Osteocyte (in vitro differentiated cells): ENCODE measurements around the gene GMDS. TPM values are rescaled to one million over a fixed set of nuclear protein-coding genes. Genes with fewer than 3 reads are reported as not detected.
A peak's percentile ranks its signal among the peaks of the same experiment; 100 is the strongest.

ENCODE experiments used
- DNase-seq: peaks from one replicate; pipeline ENCODE4 v3.0.0; 2021; ENCODE audit warnings: mixed read lengths; ENCODE audit not compliant: unreplicated experiment; ENCODE audit errors: extremely low spot score
- H3K27ac Mint-ChIP-seq: one replicate; pipeline ENCODE4 v1.8.0; 2021; ENCODE audit warnings: mild to moderate bottlenecking, mixed read lengths; ENCODE audit not compliant: unreplicated experiment
- H3K27me3 Mint-ChIP-seq: one replicate; pipeline ENCODE4 v1.8.0; 2021; ENCODE audit warnings: mixed read lengths; ENCODE audit not compliant: unreplicated experiment
- H3K36me3 Mint-ChIP-seq: one replicate; pipeline ENCODE4 v1.8.0; 2021; ENCODE audit warnings: mixed read lengths; ENCODE audit not compliant: unreplicated experiment
- H3K4me1 Mint-ChIP-seq: one replicate; pipeline ENCODE4 v1.8.0; 2021; ENCODE audit warnings: mixed read lengths; ENCODE audit not compliant: unreplicated experiment
- H3K4me3 Mint-ChIP-seq: one replicate; pipeline ENCODE4 v1.8.0; 2021; ENCODE audit warnings: mild to moderate bottlenecking, moderate library complexity, mixed read lengths; ENCODE audit not compliant: unreplicated experiment
- H3K9me3 Mint-ChIP-seq: one replicate; pipeline ENCODE4 v1.8.0; 2021; ENCODE audit warnings: mixed read lengths; ENCODE audit not compliant: unreplicated experiment
- CTCF ChIP-seq: fragments of 200-600 bp; sonication (generic); IDR thresholded peaks from 2 replicates; pipeline ENCODE4 v1.5.0; 2021; ENCODE audit warnings: antibody characterized with exemption, mild to moderate bottlenecking, moderate library complexity
- total RNA-seq: library from RNA; stranded (reverse); gene quantifications from 2 replicates; pipeline ENCODE4 v1.2.1, GENCODE V29; 2021

GMDS gene
- total RNA-seq, 1 donor from 2014 or later: 30.7 TPM

- TF ChIP-seq CTCF: no peak
- no peaks in the 10 kb centered on the region for H3K9me3 Mint-ChIP-seq
- DNase-seq: no peak
- no peak overlapping the region for H3K4me3 Mint-ChIP-seq
- peak overlapping the region; percentile 83 for H3K27ac Mint-ChIP-seq
- no peaks in the 10 kb centered on the region for H3K36me3 Mint-ChIP-seq
- H3K4me1 Mint-ChIP-seq: peaks cover 49% of the 10 kb centered on the region
- no peaks in the 10 kb centered on the region for H3K27me3 Mint-ChIP-seq
Observed at GRCh38 chr6:2029952-2030351, 215.5 kb downstream of the GMDS start.

- Mint-ChIP-seq H3K9me3 (no peaks in the 10 kb centered on the region), H3K36me3 (no peaks in the 10 kb centered on the region), H3K27ac (no peak overlapping the region), H3K4me3 (no peak overlapping the region), H3K4me1 (peaks cover 45% of the 10 kb centered on the region), H3K27me3 (no peaks in the 10 kb centered on the region)
- no peak for DNase-seq
- no peak for TF ChIP-seq CTCF
Observed at GRCh38 chr6:2029130-2029794, 216.1 kb downstream of the GMDS start.

- no peak for TF ChIP-seq CTCF
- H3K27ac Mint-ChIP-seq: no peak overlapping the region
- H3K4me1 Mint-ChIP-seq: peaks cover 38% of the 10 kb centered on the region
- no peaks in the 10 kb centered on the region for H3K27me3 Mint-ChIP-seq
- H3K9me3 Mint-ChIP-seq: no peaks in the 10 kb centered on the region
- no peaks in the 10 kb centered on the region for H3K36me3 Mint-ChIP-seq
- H3K4me3 Mint-ChIP-seq: no peak overlapping the region
- no peak for DNase-seq
Observed at GRCh38 chr6:2028457-2029038, 216.9 kb downstream of the GMDS start.

- no peaks in the 10 kb centered on the region for H3K9me3 Mint-ChIP-seq
- no peak for DNase-seq
- H3K27ac Mint-ChIP-seq: no peak overlapping the region
- H3K4me3 Mint-ChIP-seq: no peak overlapping the region
- H3K36me3 Mint-ChIP-seq: no peaks in the 10 kb centered on the region
- TF ChIP-seq CTCF: no peak
- peaks cover 34% of the 10 kb centered on the region for H3K4me1 Mint-ChIP-seq
- no peaks in the 10 kb centered on the region for H3K27me3 Mint-ChIP-seq
Observed at GRCh38 chr6:2026133-2026532, 219.3 kb downstream of the GMDS start.

- H3K27ac Mint-ChIP-seq: peak overlapping the region; percentile 15
- H3K4me3 Mint-ChIP-seq: no peak overlapping the region
Observed at GRCh38 chr6:2021713-2022125, 223.7 kb downstream of the GMDS start.

More at GRCh38 chr6:2021713-2022125, 223.7 kb downstream of the GMDS start:
- Mint-ChIP-seq H3K4me1 (peaks cover 19% of the 10 kb centered on the region), H3K27me3 (no peaks in the 10 kb centered on the region), H3K36me3 (peaks cover 4% of the 10 kb centered on the region), H3K9me3 (no peaks in the 10 kb centered on the region)
- TF ChIP-seq CTCF: no peak
- no peak for DNase-seq
